ENCODE results near the gene SOX13. TPM values are rescaled to one million over a fixed set of nuclear protein-coding genes. Genes with fewer than 3 reads are reported as not detected.
A peak's percentile ranks its signal among the peaks of the same experiment; 100 is the strongest.

The SOX13 gene
- total and polyA plus RNA-seq, 5 donors from 2014 or later, result 0.47 TPM; not detected in 4

DNA sequence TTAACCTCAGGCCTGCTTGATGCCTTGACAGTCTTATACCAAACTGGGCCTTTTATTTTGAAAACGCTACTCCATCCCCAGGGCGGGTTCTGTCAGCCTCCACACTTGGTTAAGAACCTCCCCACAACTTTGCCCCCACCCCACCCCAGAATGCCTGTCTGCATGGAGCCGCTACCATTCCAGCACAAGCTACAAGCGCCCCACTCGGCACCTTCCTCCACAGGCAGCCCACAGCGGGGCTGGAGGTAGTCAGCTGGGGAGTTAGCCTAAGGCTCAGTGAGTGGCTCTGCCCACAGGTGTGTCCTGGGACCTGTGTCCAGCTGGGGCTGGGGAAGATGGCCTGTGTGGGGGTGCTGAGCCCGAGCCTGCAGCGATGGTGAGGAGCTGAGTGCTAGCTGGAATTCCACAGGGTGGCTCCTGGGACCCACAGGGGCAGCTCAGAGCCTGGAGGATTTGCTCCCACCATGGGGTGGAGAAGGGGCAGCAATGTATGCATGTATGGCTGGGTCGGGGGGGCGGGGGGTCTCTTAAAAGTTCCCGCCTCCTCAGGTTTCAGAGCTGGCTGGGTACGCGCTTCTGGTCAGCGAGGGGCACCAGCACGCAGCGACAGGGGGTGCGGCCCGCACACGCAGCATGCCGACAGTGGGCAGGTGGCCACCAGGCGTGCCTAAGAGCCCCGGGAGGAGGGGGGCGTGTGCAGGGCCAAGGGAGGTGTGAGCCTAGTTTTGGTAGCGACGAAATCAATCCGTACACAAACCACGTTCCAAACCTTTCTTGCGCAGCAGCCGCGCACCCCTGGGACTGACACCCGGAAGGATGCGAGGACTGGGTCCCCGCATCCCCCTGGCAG, 78.0 kb downstream of the SOX13 start:
- Histone ChIP-seq H3K27ac (ENCODE audit: insufficient read depth, low read length, poor library complexity, severe bottlenecking) (no peak overlapping the region), H3K36me3 (ENCODE audit: control insufficient read depth, insufficient read depth, low read length) (no peaks in the 10 kb centered on the region), H3K4me1 (ENCODE audit: control insufficient read depth, insufficient read depth, low read length, poor library complexity, severe bottlenecking) (peaks cover 9% of the 10 kb centered on the region), H3K4me3 (ENCODE audit: low read depth, low read length) (no peak overlapping the region), H3K27me3 (ENCODE audit: control insufficient read depth, insufficient read depth, low read length) (no peaks in the 10 kb centered on the region), H3K9me3 (ENCODE audit: control insufficient read depth in 2 of 2, low read length in 2 of 2) (no peaks in the 10 kb centered on the region)
- no peak for DNase-seq
- ATAC-seq (ENCODE audit: low read depth in 2 of 2), result no peak
- peak overlapping the region in 3 of 4 donors; percentile 72 to 78 (median 78) for H3K4me3 Mint-ChIP-seq
- H3K4me1 Mint-ChIP-seq, result peaks cover 0 to 18% (median 4%) of the 10 kb centered on the region in 4 donors
- peaks cover 0 to 2% (median 0%) of the 10 kb centered on the region in 7 donors for H3K9me3 Mint-ChIP-seq
- no peaks in the 10 kb centered on the region for H3K36me3 Mint-ChIP-seq
- H3K27me3 Mint-ChIP-seq, result peaks cover 36% of the 10 kb centered on the region
- no peak overlapping the region for H3K27ac Mint-ChIP-seq

DNA sequence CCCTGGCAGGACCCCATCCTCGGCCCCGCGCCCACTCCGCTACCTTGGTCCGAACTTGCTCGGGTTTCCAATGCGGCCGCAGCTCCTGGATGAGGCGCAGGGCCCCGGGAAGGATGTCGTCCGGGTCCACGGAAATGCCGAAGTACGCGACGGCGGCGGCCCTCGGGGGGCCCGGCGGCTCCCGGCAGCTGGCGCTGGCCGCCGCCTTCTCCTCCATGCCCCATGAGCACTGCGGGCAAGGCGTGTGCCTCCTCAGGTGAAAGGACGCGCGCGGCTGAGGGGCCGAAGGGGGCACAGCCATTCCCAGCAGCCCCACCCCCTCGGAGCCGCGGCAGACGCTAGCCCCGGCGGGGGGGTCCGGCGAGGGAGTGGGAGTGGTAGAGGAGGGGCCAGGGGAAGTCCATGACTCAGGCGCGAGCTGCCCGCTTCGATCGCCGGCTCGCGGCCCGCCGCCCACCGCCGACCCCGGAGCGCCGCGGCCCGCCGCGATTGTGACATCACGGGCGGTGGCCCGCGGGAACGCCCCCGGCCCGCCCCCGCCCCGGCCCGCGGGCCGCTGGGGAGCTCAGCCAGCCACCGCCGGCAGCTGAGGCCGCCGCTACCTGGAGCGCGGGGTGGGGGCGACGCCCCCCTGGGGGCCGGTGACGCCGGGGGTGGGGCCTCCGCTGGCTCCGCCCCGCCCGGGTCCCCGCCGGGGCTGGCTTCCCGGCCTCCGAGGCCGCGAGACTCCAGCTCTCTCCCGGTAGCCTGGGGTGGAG, 78.8 kb downstream of the SOX13 start, which contains the start of gene ETNK2:
TSS of gene ETNK2 (minus strand) at position 493 of the 758 bp plus-strand sequence. CDS start at position 301, 192 bp downstream.
- ATAC-seq (ENCODE audit: low read depth in 2 of 2), result peak; percentile 53 to 57
- H3K4me1 Mint-ChIP-seq, result peaks cover 0 to 18% (median 4%) of the 10 kb centered on the region in 4 donors
- H3K4me3 Mint-ChIP-seq, result peak within 1 kb of the TSS; percentile 69 to 82 (median 76)

DNA sequence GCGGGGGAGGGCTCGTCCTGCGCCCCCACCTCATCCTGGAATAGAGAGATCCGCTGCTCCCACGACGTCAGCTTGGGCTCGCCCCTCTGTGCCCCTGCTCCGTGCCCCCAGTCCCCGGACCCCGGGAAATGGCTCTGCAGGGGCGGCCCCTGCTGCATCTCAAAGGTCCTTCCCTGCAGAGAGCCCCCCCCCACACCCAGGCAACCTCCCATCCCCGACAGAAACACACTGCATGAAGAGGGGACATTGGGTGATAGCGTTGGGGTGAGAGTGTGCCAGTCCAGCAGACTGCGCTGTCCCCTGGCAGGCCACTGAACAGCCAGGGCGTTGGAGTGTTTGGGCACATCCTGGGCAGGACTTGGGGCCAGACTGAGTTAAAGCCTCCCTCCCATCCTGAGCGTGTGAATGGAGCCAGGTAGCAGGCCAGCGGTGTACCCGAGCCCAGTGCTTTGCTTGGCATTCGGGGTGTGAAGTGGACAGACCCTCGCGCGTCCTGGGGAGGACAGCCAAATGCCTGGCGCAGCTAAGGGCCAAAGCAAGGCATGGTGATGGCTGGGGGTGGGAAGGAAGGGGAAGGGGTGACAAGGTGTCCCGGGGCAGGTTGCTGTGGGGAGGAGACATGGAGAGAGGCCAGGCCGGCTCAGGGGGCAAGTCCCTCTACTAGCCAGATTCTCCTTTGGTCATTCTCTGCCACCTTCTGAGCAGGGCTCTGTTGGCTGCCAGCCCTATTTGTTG, 79.6 kb downstream of the SOX13 start:
- peaks cover 9% of the 10 kb centered on the region for H3K4me1 ChIP-seq (ENCODE audit: control insufficient read depth, insufficient read depth, low read length, poor library complexity, severe bottlenecking)
- Mint-ChIP-seq H3K4me1 (peaks cover 0 to 18% (median 4%) of the 10 kb centered on the region in 4 donors), H3K4me3 (peak overlapping the region; percentile 68 to 82 (median 74)), H3K27ac (no peak overlapping the region), H3K9me3 (peaks cover 0 to 2% (median 0%) of the 10 kb centered on the region in 7 donors), H3K27me3 (peaks cover 41% of the 10 kb centered on the region), H3K36me3 (no peaks in the 10 kb centered on the region)
- no peak overlapping the region for H3K4me3 ChIP-seq (ENCODE audit: low read depth, low read length)
- DNase-seq (no peak), ATAC-seq (ENCODE audit: low read depth in 2 of 2) (no peak)
- H3K36me3 ChIP-seq (ENCODE audit: control insufficient read depth, insufficient read depth, low read length), result no peaks in the 10 kb centered on the region
- no peak overlapping the region for H3K27ac ChIP-seq (ENCODE audit: insufficient read depth, low read length, poor library complexity, severe bottlenecking)
- no peaks in the 10 kb centered on the region for H3K9me3 ChIP-seq (ENCODE audit: control insufficient read depth in 2 of 2, low read length in 2 of 2)
- no peaks in the 10 kb centered on the region for H3K27me3 ChIP-seq (ENCODE audit: control insufficient read depth, insufficient read depth, low read length)

More for the DNA sequence above, 78.8 kb downstream of the SOX13 start, which contains the start of gene ETNK2:
- Mint-ChIP-seq H3K27me3 (peaks cover 41% of the 10 kb centered on the region), H3K27ac (no peak within 1 kb of the TSS), H3K36me3 (no peaks in the 10 kb centered on the region), H3K9me3 (peaks cover 0 to 2% (median 0%) of the 10 kb centered on the region in 7 donors)
- no peak within 1 kb of the TSS for H3K4me3 ChIP-seq (ENCODE audit: low read depth, low read length)
- DNase-seq, result peak in 2 of 3 donors; percentile 32 to 44
- no peaks in the 10 kb centered on the region for H3K9me3 ChIP-seq (ENCODE audit: control insufficient read depth in 2 of 2, low read length in 2 of 2)
- no peaks in the 10 kb centered on the region for H3K36me3 ChIP-seq (ENCODE audit: control insufficient read depth, insufficient read depth, low read length)
- no peak within 1 kb of the TSS for H3K27ac ChIP-seq (ENCODE audit: insufficient read depth, low read length, poor library complexity, severe bottlenecking)
- peaks cover 9% of the 10 kb centered on the region for H3K4me1 ChIP-seq (ENCODE audit: control insufficient read depth, insufficient read depth, low read length, poor library complexity, severe bottlenecking)
- H3K27me3 ChIP-seq (ENCODE audit: control insufficient read depth, insufficient read depth, low read length), result no peaks in the 10 kb centered on the region

DNA sequence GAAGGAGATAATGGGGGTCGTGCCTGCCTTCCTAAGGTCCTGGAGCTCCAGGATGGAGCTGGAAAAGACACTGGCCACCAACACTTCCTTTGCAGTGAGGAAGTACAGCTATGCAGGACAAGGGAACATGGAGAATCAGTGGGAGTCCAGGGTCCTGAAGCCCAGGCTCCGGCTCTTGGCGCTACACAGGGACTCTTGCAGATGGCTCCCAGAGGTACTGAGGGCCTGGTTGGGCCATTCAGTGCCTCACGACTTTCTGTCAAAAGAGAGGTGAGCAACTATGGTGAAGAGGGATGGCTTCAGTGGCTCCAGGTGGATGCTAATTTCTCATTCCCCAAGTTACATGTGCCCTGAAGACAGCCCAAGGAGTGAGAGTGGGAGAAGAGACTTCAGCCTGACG, 80.8 kb downstream of the SOX13 start:
- no peaks in the 10 kb centered on the region for H3K27me3 ChIP-seq (ENCODE audit: control insufficient read depth, insufficient read depth, low read length)
- H3K9me3 ChIP-seq (ENCODE audit: control insufficient read depth in 2 of 2, low read length in 2 of 2), result no peaks in the 10 kb centered on the region
- ATAC-seq (ENCODE audit: low read depth in 2 of 2) (no peak), DNase-seq (no peak)
- no peaks in the 10 kb centered on the region for H3K36me3 ChIP-seq (ENCODE audit: control insufficient read depth, insufficient read depth, low read length)
- Mint-ChIP-seq H3K36me3 (no peaks in the 10 kb centered on the region), H3K27ac (no peak overlapping the region), H3K9me3 (peaks cover 0 to 4% (median 0%) of the 10 kb centered on the region in 7 donors), H3K4me1 (peaks cover 0 to 18% (median 4%) of the 10 kb centered on the region in 4 donors), H3K4me3 (peak overlapping the region in 1 of 4 donors; percentile 10), H3K27me3 (peaks cover 41% of the 10 kb centered on the region)
- no peak overlapping the region for H3K27ac ChIP-seq (ENCODE audit: insufficient read depth, low read length, poor library complexity, severe bottlenecking)
- peaks cover 9% of the 10 kb centered on the region for H3K4me1 ChIP-seq (ENCODE audit: control insufficient read depth, insufficient read depth, low read length, poor library complexity, severe bottlenecking)
- no peak overlapping the region for H3K4me3 ChIP-seq (ENCODE audit: low read depth, low read length)

DNA sequence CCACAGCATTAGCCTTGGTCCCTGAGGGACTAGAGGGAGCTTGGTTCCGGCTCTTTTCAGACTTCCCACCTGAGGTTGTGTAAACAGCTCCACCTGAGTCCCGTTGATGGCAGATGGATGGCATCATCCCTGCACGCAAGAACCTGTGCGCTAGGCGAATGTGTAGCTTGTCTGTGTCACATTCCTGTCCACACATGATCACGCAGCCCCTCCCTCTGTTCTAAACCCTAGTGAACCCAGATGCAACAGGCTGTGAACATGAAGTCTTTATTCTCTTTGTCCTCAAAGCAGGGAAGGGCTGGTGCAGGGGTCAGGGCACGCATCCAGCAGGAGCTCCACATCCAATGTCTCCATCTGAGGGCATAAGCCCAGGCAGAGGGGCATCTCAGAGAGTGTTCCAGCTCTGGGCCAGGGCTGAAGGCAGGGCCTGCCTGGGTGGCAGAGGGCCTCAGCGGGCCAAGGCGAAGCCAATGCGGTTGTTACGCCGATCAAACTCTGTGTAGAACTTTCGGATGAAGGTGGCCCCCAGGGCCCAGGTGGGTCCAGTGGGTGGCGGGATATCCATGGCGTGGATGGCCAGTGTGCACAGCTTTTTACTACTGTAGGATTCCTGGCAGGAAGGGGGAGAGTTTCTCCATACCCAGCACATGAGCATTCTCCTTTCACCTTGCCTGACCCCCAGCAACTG, 81.8 kb downstream of the SOX13 start:
- H3K27me3 ChIP-seq (ENCODE audit: control insufficient read depth, insufficient read depth, low read length), result no peaks in the 10 kb centered on the region
- Mint-ChIP-seq H3K36me3 (no peaks in the 10 kb centered on the region), H3K9me3 (peaks cover 0 to 3% (median 0%) of the 10 kb centered on the region in 7 donors), H3K27ac (no peak overlapping the region), H3K4me1 (peaks cover 0 to 18% (median 4%) of the 10 kb centered on the region in 4 donors), H3K27me3 (peaks cover 36% of the 10 kb centered on the region), H3K4me3 (peak overlapping the region in 2 of 4 donors; percentile 35 to 47)
- DNase-seq (no peak), ATAC-seq (ENCODE audit: low read depth in 2 of 2) (no peak)
- H3K4me1 ChIP-seq (ENCODE audit: control insufficient read depth, insufficient read depth, low read length, poor library complexity, severe bottlenecking), result peaks cover 9% of the 10 kb centered on the region
- no peak overlapping the region for H3K27ac ChIP-seq (ENCODE audit: insufficient read depth, low read length, poor library complexity, severe bottlenecking)
- H3K4me3 ChIP-seq (ENCODE audit: low read depth, low read length), result no peak overlapping the region
- H3K9me3 ChIP-seq (ENCODE audit: control insufficient read depth in 2 of 2, low read length in 2 of 2), result no peaks in the 10 kb centered on the region
- no peaks in the 10 kb centered on the region for H3K36me3 ChIP-seq (ENCODE audit: control insufficient read depth, insufficient read depth, low read length)

DNA sequence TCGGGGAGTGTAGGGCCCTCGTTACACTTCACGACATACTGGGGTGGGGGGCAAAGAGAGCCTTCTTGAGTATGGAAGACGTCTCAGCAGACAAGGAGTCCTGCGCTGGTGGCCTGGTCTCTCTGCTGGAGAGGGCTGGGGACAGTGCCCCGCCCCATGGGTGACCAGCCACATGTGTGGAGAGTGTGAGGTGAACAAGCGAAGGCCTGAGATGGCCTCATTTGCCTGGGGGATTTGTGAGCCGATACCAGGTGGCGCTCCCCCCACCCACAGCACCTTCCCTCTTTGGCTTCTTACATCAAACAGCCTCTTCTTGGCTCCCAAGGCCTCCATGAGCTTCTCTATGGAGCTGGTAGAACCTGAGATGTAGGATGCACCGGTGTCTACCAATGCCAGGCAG, 83.0 kb downstream of the SOX13 start:
- H3K9me3 Mint-ChIP-seq, result peaks cover 0 to 3% (median 0%) of the 10 kb centered on the region in 7 donors
- no peak for DNase-seq
- no peak overlapping the region for H3K27ac Mint-ChIP-seq
- H3K36me3 Mint-ChIP-seq, result no peaks in the 10 kb centered on the region
- H3K4me3 ChIP-seq (ENCODE audit: low read depth, low read length), result no peak overlapping the region
- no peaks in the 10 kb centered on the region for H3K36me3 ChIP-seq (ENCODE audit: control insufficient read depth, insufficient read depth, low read length)
- H3K9me3 ChIP-seq (ENCODE audit: control insufficient read depth in 2 of 2, low read length in 2 of 2), result no peaks in the 10 kb centered on the region
- peaks cover 9% of the 10 kb centered on the region for H3K4me1 ChIP-seq (ENCODE audit: control insufficient read depth, insufficient read depth, low read length, poor library complexity, severe bottlenecking)
- no peak overlapping the region for H3K4me3 Mint-ChIP-seq
- H3K27me3 Mint-ChIP-seq, result peaks cover 30% of the 10 kb centered on the region
- peaks cover 0 to 10% (median 0%) of the 10 kb centered on the region in 4 donors for H3K4me1 Mint-ChIP-seq
- H3K27me3 ChIP-seq (ENCODE audit: control insufficient read depth, insufficient read depth, low read length), result no peaks in the 10 kb centered on the region
- H3K27ac ChIP-seq (ENCODE audit: insufficient read depth, low read length, poor library complexity, severe bottlenecking), result no peak overlapping the region
- ATAC-seq (ENCODE audit: low read depth in 2 of 2), result no peak

DNA sequence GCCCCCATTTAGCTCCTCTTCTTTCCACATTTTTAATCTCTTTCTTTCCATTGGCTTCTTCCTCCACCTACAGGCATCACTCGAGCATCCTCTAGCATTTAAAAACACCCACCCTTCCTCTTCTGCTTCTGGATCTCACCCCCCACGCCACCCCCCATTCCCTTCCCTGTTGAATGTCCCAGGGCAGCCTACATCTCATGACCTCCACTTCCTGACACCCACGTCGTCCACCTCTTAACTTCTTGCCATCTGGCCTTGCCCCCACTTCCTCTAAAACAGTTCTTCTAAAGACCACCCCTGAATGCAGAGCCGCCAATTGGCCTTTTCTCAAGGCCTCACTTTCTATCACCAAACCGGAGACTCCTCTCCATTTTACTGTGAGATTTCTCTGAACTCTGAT, 85.0 kb downstream of the SOX13 start:
- Histone ChIP-seq H3K36me3 (ENCODE audit: control insufficient read depth, insufficient read depth, low read length) (no peaks in the 10 kb centered on the region), H3K27ac (ENCODE audit: insufficient read depth, low read length, poor library complexity, severe bottlenecking) (no peak overlapping the region), H3K27me3 (ENCODE audit: control insufficient read depth, insufficient read depth, low read length) (peaks cover 2% of the 10 kb centered on the region), H3K4me1 (ENCODE audit: control insufficient read depth, insufficient read depth, low read length, poor library complexity, severe bottlenecking) (no peaks in the 10 kb centered on the region), H3K9me3 (ENCODE audit: control insufficient read depth in 2 of 2, low read length in 2 of 2) (no peaks in the 10 kb centered on the region), H3K4me3 (ENCODE audit: low read depth, low read length) (no peak overlapping the region)
- H3K36me3 Mint-ChIP-seq, result no peaks in the 10 kb centered on the region
- H3K4me1 Mint-ChIP-seq, result peaks cover 0 to under 1% (median 0%) of the 10 kb centered on the region in 4 donors
- H3K9me3 Mint-ChIP-seq, result peaks cover 0 to 3% (median 0%) of the 10 kb centered on the region in 7 donors
- H3K27ac Mint-ChIP-seq, result no peak overlapping the region
- ATAC-seq (ENCODE audit: low read depth in 2 of 2), result no peak
- DNase-seq, result no peak
- peak overlapping the region in 1 of 4 donors; percentile 19 for H3K4me3 Mint-ChIP-seq
- H3K27me3 Mint-ChIP-seq, result peaks cover 27% of the 10 kb centered on the region
